Nephron progenitor cell (in vitro differentiated cells): ENCODE measurements around the gene LAMA1.
A peak's percentile ranks its signal among the peaks of the same experiment; 100 is the strongest.

Experiments
- DNase-seq: peaks from one replicate; pipeline ENCODE4 v3.0.0; 2021
- H3K27ac Mint-ChIP-seq: 2 replicates; pipeline ENCODE4 v1.8.0; 2021; ENCODE audit warnings: mild to moderate bottlenecking, moderate library complexity, mixed read lengths
- H3K27me3 Mint-ChIP-seq: 2 replicates; pipeline ENCODE4 v1.8.0; 2021; ENCODE audit warnings: mild to moderate bottlenecking, low read depth, mixed read lengths; ENCODE audit not compliant: poor library complexity
- H3K36me3 Mint-ChIP-seq: 2 replicates; pipeline ENCODE4 v1.8.0; 2021; ENCODE audit warnings: low read depth, mixed read lengths
- H3K4me1 Mint-ChIP-seq: 2 replicates; pipeline ENCODE4 v1.8.0; 2021; ENCODE audit warnings: mixed read lengths
- H3K4me3 Mint-ChIP-seq: 2 replicates; pipeline ENCODE4 v1.8.0; 2021; ENCODE audit warnings: mild to moderate bottlenecking, moderate library complexity, mixed read lengths
- H3K9me3 Mint-ChIP-seq: 2 replicates; pipeline ENCODE4 v1.8.0; 2021; ENCODE audit warnings: mild to moderate bottlenecking, moderate library complexity, mixed read lengths
- CTCF ChIP-seq: fragments of 200-600 bp; sonication (generic); IDR thresholded peaks from 2 replicates; pipeline ENCODE4 v1.5.0; 2021; ENCODE audit warnings: antibody characterized with exemption

The LAMA1 gene

GRCh38 chr18:7000484-7001096 is 117.0 kb downstream of the LAMA1 start:
- Mint-ChIP-seq H3K9me3 (no peaks in the 10 kb centered on the region), H3K36me3 (peaks cover 31% of the 10 kb centered on the region), H3K27me3 (no peaks in the 10 kb centered on the region), H3K4me1 (peaks cover 9% of the 10 kb centered on the region), H3K27ac (no peak overlapping the region), H3K4me3 (no peak overlapping the region)
- peak; percentile 45 for TF ChIP-seq CTCF
- DNase-seq, result no peak

- H3K36me3 Mint-ChIP-seq, result peaks cover 20% of the 10 kb centered on the region
- no peaks in the 10 kb centered on the region for H3K27me3 Mint-ChIP-seq
- H3K4me1 Mint-ChIP-seq, result peaks cover 23% of the 10 kb centered on the region
- H3K9me3 Mint-ChIP-seq, result no peaks in the 10 kb centered on the region
- no peak for TF ChIP-seq CTCF
- H3K27ac Mint-ChIP-seq, result no peak overlapping the region
- DNase-seq, result no peak
- no peak overlapping the region for H3K4me3 Mint-ChIP-seq
These were observed 119.8 kb downstream of the LAMA1 start for GRCh38 chr18:6997808-6998207.

- Mint-ChIP-seq H3K36me3 (peaks cover 28% of the 10 kb centered on the region), H3K27me3 (no peaks in the 10 kb centered on the region), H3K9me3 (no peaks in the 10 kb centered on the region), H3K4me1 (peaks cover 14% of the 10 kb centered on the region), H3K4me3 (no peak overlapping the region), H3K27ac (peak overlapping the region; percentile 58)
- TF ChIP-seq CTCF, result no peak
- DNase-seq, result no peak
These were observed 122.7 kb downstream of the LAMA1 start for GRCh38 chr18:6994771-6995430.

DNA sequence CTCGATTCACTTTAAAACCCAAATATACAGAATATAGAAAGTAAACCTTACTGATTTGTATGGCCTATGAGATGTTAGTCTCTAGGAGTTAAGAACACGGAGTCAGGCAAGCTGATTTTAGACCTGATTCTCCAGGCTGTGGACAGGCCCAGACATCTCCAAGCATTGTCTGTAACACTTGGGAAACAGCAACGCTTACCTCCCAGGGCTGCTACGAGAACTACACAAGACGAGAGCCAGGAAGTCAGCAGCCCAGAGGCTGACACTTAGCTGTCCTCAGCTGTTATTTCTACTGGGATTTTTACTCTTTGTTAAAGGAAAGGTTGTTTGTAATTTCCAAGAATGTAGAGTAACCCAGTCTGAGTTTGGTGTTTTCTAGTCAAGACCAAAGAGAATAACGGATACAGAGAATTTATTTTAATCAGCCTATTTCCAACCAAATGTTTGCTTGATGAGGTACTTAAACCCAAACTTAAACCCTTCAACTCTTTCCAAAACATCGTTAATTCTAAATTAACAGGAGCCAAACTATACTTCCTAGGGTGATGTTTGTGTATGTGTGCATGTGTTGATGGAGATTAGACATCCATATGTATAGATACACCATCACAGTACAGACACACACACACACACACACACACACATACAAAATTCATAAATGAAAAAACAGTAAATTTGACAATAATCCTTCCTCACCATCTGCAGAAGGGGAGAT is 123.4 kb downstream of the LAMA1 start:
- Mint-ChIP-seq H3K27ac (peak overlapping the region; percentile 96), H3K4me1 (peaks cover 14% of the 10 kb centered on the region), H3K27me3 (no peaks in the 10 kb centered on the region), H3K9me3 (no peaks in the 10 kb centered on the region), H3K4me3 (no peak overlapping the region), H3K36me3 (peaks cover 23% of the 10 kb centered on the region)
- no peak for TF ChIP-seq CTCF
- DNase-seq, result no peak

- H3K9me3 Mint-ChIP-seq, result no peaks in the 10 kb centered on the region
- H3K4me3 Mint-ChIP-seq, result no peak overlapping the region
- H3K4me1 Mint-ChIP-seq, result peaks cover 19% of the 10 kb centered on the region
- no peak overlapping the region for H3K27ac Mint-ChIP-seq
- no peak for TF ChIP-seq CTCF
- DNase-seq, result no peak
- no peaks in the 10 kb centered on the region for H3K27me3 Mint-ChIP-seq
- H3K36me3 Mint-ChIP-seq, result peaks cover 22% of the 10 kb centered on the region
These were observed 124.8 kb downstream of the LAMA1 start for GRCh38 chr18:6992761-6993160.
